Activated CD4-positive, alpha-beta memory T cell treated with anti-CD3 and anti-CD28 coated beads, Interleukin-2, amount 10 ng/mL, durations not matched to agents 7 days and 5 days (primary cell): ENCODE data around the gene RPS6KA2. TPM values are rescaled to one million over a fixed set of nuclear protein-coding genes. Genes with fewer than 3 reads are reported as not detected.

Experiments
- CTCF ChIA-PET: fragments of 350-600 bp; sonication (Branson Sonifier 250); formaldehyde crosslinking; loops from one replicate; lab custom pipeline; 2021; ENCODE audit warnings: antibody characterized with exemption, inconsistent platforms; lab: Charles Lee
- POLR2A ChIA-PET: fragments of 350-600 bp; sonication (Branson Sonifier 250); formaldehyde crosslinking; loops from one replicate; lab custom pipeline; 2021; ENCODE audit warnings: antibody characterized with exemption; lab: Charles Lee
- DNase-seq: peaks from one replicate; pipeline ENCODE4 v3.0.0-alpha.2; 2020
- H3K27ac Mint-ChIP-seq: one replicate; pipeline ENCODE4 v1.8.0; 2021; ENCODE audit warnings: mild to moderate bottlenecking, mixed read lengths
- H3K27me3 Mint-ChIP-seq: one replicate; pipeline ENCODE4 v1.8.0; 2021; ENCODE audit warnings: mixed read lengths
- H3K36me3 Mint-ChIP-seq: one replicate; pipeline ENCODE4 v1.8.0; 2021; ENCODE audit warnings: low read depth, mixed read lengths
- H3K4me1 Mint-ChIP-seq: one replicate; pipeline ENCODE4 v1.8.0; 2021; ENCODE audit warnings: mixed read lengths
- H3K4me3 Mint-ChIP-seq: one replicate; pipeline ENCODE4 v1.8.0; 2021; ENCODE audit warnings: mild to moderate bottlenecking, mixed read lengths
- H3K9me3 Mint-ChIP-seq: one replicate; pipeline ENCODE4 v1.8.0; 2021; ENCODE audit warnings: mixed read lengths
- total RNA-seq, 2 experiments: library from RNA; stranded (reverse); gene quantifications; one replicate each; pipeline ENCODE4 v1.2.3, GENCODE V29; 2021

Gene RPS6KA2
- total RNA-seq, 2 experiments from 2014 or later = 6.3 to 6.5 TPM

- POLR2A ChIA-PET = interaction anchor here (1.0 to 1.5 kb wide), 4 partner anchors 15 to 323 kb away, joined by 3 to 5 read pairs (median 3); no protein-coding TSS in a partner anchor
Measured at GRCh38 chr6:166626177-166627032, 646 bp downstream of the RPS6KA2 start.

GRCh38 chr6:166625356-166625755 lies 1.7 kb downstream of the RPS6KA2 start:
- Mint-ChIP-seq H3K27me3 (peaks cover 46% of the 10 kb centered on the region), H3K27ac (no peak overlapping the region), H3K4me1 (peaks cover 22% of the 10 kb centered on the region), H3K4me3 (peak overlapping the region; percentile 74), H3K9me3 (no peaks in the 10 kb centered on the region), H3K36me3 (no peaks in the 10 kb centered on the region)
- ChIA-PET CTCF (no interaction called here), POLR2A (no interaction called here)
- DNase-seq = no peak

More at GRCh38 chr6:166626177-166627032, 646 bp downstream of the RPS6KA2 start:
- Mint-ChIP-seq H3K27ac (no peak overlapping the region), H3K4me1 (peaks cover 22% of the 10 kb centered on the region), H3K36me3 (no peaks in the 10 kb centered on the region), H3K27me3 (peaks cover 46% of the 10 kb centered on the region), H3K9me3 (no peaks in the 10 kb centered on the region), H3K4me3 (peak overlapping the region; percentile 74)
- DNase-seq = peak; percentile 28
- CTCF ChIA-PET = interaction anchor here (1.5 kb wide), 1 partner anchor 138 kb away, joined by 5 read pairs; no protein-coding TSS in a partner anchor

GRCh38 chr6:166624275-166624674 lies 2.8 kb downstream of the RPS6KA2 start:
- H3K9me3 Mint-ChIP-seq = no peaks in the 10 kb centered on the region
- ChIA-PET POLR2A (no interaction called here), CTCF (no interaction called here)
- H3K27me3 Mint-ChIP-seq = peaks cover 37% of the 10 kb centered on the region
- H3K4me1 Mint-ChIP-seq = peaks cover 19% of the 10 kb centered on the region
- no peak overlapping the region for H3K27ac Mint-ChIP-seq
- H3K4me3 Mint-ChIP-seq = no peak overlapping the region
- no peaks in the 10 kb centered on the region for H3K36me3 Mint-ChIP-seq
- DNase-seq = no peak

GRCh38 chr6:166623318-166623717 lies 3.7 kb downstream of the RPS6KA2 start:
- Mint-ChIP-seq H3K27me3 (peaks cover 29% of the 10 kb centered on the region), H3K4me3 (no peak overlapping the region), H3K27ac (no peak overlapping the region), H3K9me3 (no peaks in the 10 kb centered on the region), H3K4me1 (peaks cover 16% of the 10 kb centered on the region), H3K36me3 (no peaks in the 10 kb centered on the region)
- POLR2A ChIA-PET = interaction anchor here (1.1 kb wide), 1 partner anchor 10 kb away, joined by 4 read pairs; no protein-coding TSS in a partner anchor
- DNase-seq = no peak
- CTCF ChIA-PET = no interaction called here

- Mint-ChIP-seq H3K4me3 (no peak overlapping the region), H3K36me3 (no peaks in the 10 kb centered on the region), H3K9me3 (no peaks in the 10 kb centered on the region), H3K4me1 (peaks cover 6% of the 10 kb centered on the region), H3K27ac (no peak overlapping the region), H3K27me3 (peaks cover 26% of the 10 kb centered on the region)
- ChIA-PET CTCF (no interaction called here), POLR2A (no interaction called here)
- no peak for DNase-seq
Measured at GRCh38 chr6:166621114-166621540, 5.9 kb downstream of the RPS6KA2 start.

GRCh38 chr6:166620478-166621113 lies 6.5 kb downstream of the RPS6KA2 start:
- no peak for DNase-seq
- Mint-ChIP-seq H3K27ac (no peak overlapping the region), H3K4me1 (peaks cover 1% of the 10 kb centered on the region), H3K4me3 (no peak overlapping the region), H3K36me3 (no peaks in the 10 kb centered on the region), H3K9me3 (no peaks in the 10 kb centered on the region), H3K27me3 (peaks cover 21% of the 10 kb centered on the region)
- ChIA-PET CTCF (no interaction called here), POLR2A (no interaction called here)

GRCh38 chr6:166619912-166620311 lies 7.1 kb downstream of the RPS6KA2 start:
- ChIA-PET POLR2A (no interaction called here), CTCF (no interaction called here)
- Mint-ChIP-seq H3K9me3 (no peaks in the 10 kb centered on the region), H3K27ac (no peak overlapping the region), H3K36me3 (no peaks in the 10 kb centered on the region), H3K4me3 (no peak overlapping the region), H3K27me3 (peaks cover 14% of the 10 kb centered on the region), H3K4me1 (no peaks in the 10 kb centered on the region)
- no peak for DNase-seq

- ChIA-PET POLR2A (no interaction called here), CTCF (no interaction called here)
- no peak overlapping the region for H3K27ac Mint-ChIP-seq
- H3K27me3 Mint-ChIP-seq = peaks cover 9% of the 10 kb centered on the region
- no peak for DNase-seq
- H3K36me3 Mint-ChIP-seq = no peaks in the 10 kb centered on the region
- no peaks in the 10 kb centered on the region for H3K9me3 Mint-ChIP-seq
- H3K4me1 Mint-ChIP-seq = no peaks in the 10 kb centered on the region
- no peak overlapping the region for H3K4me3 Mint-ChIP-seq
Measured at GRCh38 chr6:166618866-166619761, 7.9 kb downstream of the RPS6KA2 start.

- POLR2A ChIA-PET = no interaction called here
Measured at GRCh38 chr6:166618251-166618650, 8.8 kb downstream of the RPS6KA2 start.

GRCh38 chr6:166617359-166617758 lies 9.7 kb downstream of the RPS6KA2 start:
- POLR2A ChIA-PET = no interaction called here
- Mint-ChIP-seq H3K4me3 (no peak overlapping the region), H3K9me3 (no peaks in the 10 kb centered on the region), H3K27ac (no peak overlapping the region), H3K4me1 (no peaks in the 10 kb centered on the region), H3K27me3 (peaks cover 4% of the 10 kb centered on the region), H3K36me3 (no peaks in the 10 kb centered on the region)
- CTCF ChIA-PET = no interaction called here
- no peak for DNase-seq

More at GRCh38 chr6:166618251-166618650, 8.8 kb downstream of the RPS6KA2 start:
- Mint-ChIP-seq H3K36me3 (no peaks in the 10 kb centered on the region), H3K27me3 (peaks cover 6% of the 10 kb centered on the region), H3K4me1 (no peaks in the 10 kb centered on the region), H3K27ac (no peak overlapping the region), H3K9me3 (no peaks in the 10 kb centered on the region), H3K4me3 (no peak overlapping the region)
- DNase-seq = no peak
- CTCF ChIA-PET = no interaction called here

GRCh38 chr6:166616261-166617238 lies 10.5 kb downstream of the RPS6KA2 start:
- H3K9me3 Mint-ChIP-seq = no peaks in the 10 kb centered on the region
- no peak overlapping the region for H3K27ac Mint-ChIP-seq
- H3K4me3 Mint-ChIP-seq = no peak overlapping the region
- ChIA-PET POLR2A (no interaction called here), CTCF (interaction anchor here (0.7 kb wide), 1 partner anchor 340 kb away, joined by 3 read pairs; no protein-coding TSS in a partner anchor)
- DNase-seq = no peak
- H3K27me3 Mint-ChIP-seq = no peaks in the 10 kb centered on the region
- H3K36me3 Mint-ChIP-seq = no peaks in the 10 kb centered on the region
- no peaks in the 10 kb centered on the region for H3K4me1 Mint-ChIP-seq
